ENCODE results near the gene VBP1.
"Not testable (repeated sequence)": the region's sequence is repeated elsewhere in the genome, so short reads cannot be mapped to it uniquely, and the experiment has no call there.

Gene VBP1

GRCh38 chrX:155266439-155266838 lies 50.2 kb downstream of the VBP1 start:
- no peak for DNase-seq

DNA sequence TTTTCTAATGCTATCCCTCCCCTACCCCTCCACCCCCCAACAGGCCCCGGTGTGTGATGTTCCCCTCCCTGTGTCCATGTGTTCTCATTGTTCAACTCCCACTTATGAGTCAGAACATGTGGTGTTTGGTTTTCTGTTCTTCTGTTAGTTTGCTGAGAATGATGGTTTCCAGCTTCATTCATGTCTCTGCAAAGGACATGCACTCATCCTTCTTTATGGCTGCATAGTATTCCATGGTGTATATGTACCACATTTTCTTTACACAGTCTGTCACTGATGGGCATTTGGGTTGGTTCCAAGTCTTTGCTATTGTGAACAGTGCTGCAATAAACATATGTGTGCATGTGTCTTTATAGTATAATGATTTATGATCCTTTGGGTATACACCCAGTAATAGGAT lies 51.7 kb downstream of the VBP1 start:
- not testable (repeated sequence) for DNase-seq

GRCh38 chrX:155270969-155271368 lies 54.7 kb downstream of the VBP1 start:
- no peak for DNase-seq

- no peak for DNase-seq
These were observed 63.6 kb downstream of the VBP1 start for GRCh38 chrX:155279873-155280272.
